Skeletal muscle satellite cell (primary cell): ENCODE measurements around the gene EFNA5.

Experiments
- H3K27me3 ChIP-seq: 2 replicates; pipeline ENCODE4 v1.7.0; 2013; ENCODE audit warnings: low read length; ENCODE audit not compliant: control insufficient read depth, insufficient read depth
- H3K36me3 ChIP-seq: 2 replicates; pipeline ENCODE4 v1.7.0; 2013; ENCODE audit warnings: mild to moderate bottlenecking, control low read depth, low read length; ENCODE audit not compliant: insufficient read depth
- H3K4me1 ChIP-seq: 2 replicates; pipeline ENCODE4 v1.7.0; 2013; ENCODE audit warnings: low read length; ENCODE audit not compliant: control insufficient read depth, insufficient read depth
- H3K4me2 ChIP-seq: 2 replicates; pipeline ENCODE4 v1.7.0; 2013; ENCODE audit warnings: mild to moderate bottlenecking, low read length
- H3K4me3 ChIP-seq: 2 replicates; pipeline ENCODE4 v1.7.0; 2013; ENCODE audit warnings: low read length
- H3K9ac ChIP-seq: 2 replicates; pipeline ENCODE4 v1.7.0; 2013; ENCODE audit warnings: mild to moderate bottlenecking, low read depth, low read length, moderate library complexity
- H3K9me3 ChIP-seq: replicated peaks from 2 replicates; pipeline ENCODE4 v1.7.0; 2013; ENCODE audit warnings: mild to moderate bottlenecking, control low read depth, low read length

The EFNA5 gene

GRCh38 chr5:107548477-107548876 lies 122.3 kb downstream of the EFNA5 start:
- Histone ChIP-seq H3K4me2 (no peak overlapping the region), H3K4me1 (peaks cover 22% of the 10 kb centered on the region), H3K9ac (no peak overlapping the region), H3K4me3 (no peak overlapping the region), H3K27me3 (no peaks in the 10 kb centered on the region), H3K36me3 (no peaks in the 10 kb centered on the region), H3K9me3 (no peaks in the 10 kb centered on the region)

GRCh38 chr5:107546719-107547118 lies 124.0 kb downstream of the EFNA5 start:
- Histone ChIP-seq H3K4me3 (no peak overlapping the region), H3K9ac (no peak overlapping the region), H3K36me3 (no peaks in the 10 kb centered on the region), H3K4me1 (peaks cover 22% of the 10 kb centered on the region), H3K4me2 (no peak overlapping the region), H3K9me3 (no peaks in the 10 kb centered on the region), H3K27me3 (no peaks in the 10 kb centered on the region)

DNA sequence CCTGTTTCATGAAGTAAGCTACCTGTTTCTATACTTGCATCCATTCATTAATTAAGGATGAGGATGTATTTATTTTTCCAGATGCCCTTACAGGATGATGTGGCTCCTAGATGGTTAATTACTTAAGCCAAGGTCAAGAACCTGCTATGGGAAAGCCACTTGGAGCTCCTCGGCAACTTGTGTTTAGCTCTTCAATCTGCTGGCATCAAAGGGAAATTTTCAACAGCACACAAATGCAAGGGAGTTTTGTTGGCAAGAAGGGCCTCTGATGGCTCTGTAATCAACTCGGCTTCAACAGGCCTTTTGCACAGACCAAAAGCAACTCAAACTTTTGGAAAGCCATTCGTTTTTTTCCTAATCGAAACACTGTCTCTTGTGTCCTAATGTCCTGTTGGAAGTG lies 125.3 kb downstream of the EFNA5 start:
- H3K27me3 ChIP-seq: no peaks in the 10 kb centered on the region
- H3K4me2 ChIP-seq: no peak overlapping the region
- no peaks in the 10 kb centered on the region for H3K9me3 ChIP-seq
- no peak overlapping the region for H3K9ac ChIP-seq
- no peak overlapping the region for H3K4me3 ChIP-seq
- no peaks in the 10 kb centered on the region for H3K36me3 ChIP-seq
- peaks cover 26% of the 10 kb centered on the region for H3K4me1 ChIP-seq

DNA sequence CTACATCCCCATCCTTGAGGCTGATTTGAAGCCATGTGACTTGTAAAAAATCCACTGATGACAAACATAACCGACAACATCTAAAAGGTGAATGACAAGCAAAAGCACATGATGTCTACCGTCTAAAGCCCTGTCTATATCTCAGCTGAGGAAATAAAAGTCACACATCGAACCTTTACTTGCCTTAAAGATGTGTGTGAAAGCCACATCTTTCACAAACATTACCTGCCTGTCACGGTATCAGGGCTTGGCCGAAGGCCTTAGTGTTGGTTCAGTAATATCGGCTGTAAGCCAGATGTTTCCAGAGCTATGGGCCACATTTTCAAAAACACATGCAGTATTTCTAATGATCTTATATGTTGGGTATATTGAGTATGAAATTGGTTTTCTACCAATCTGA lies 125.8 kb downstream of the EFNA5 start:
- Histone ChIP-seq H3K9me3 (no peaks in the 10 kb centered on the region), H3K9ac (no peak overlapping the region), H3K27me3 (no peaks in the 10 kb centered on the region), H3K4me3 (no peak overlapping the region), H3K4me1 (peaks cover 26% of the 10 kb centered on the region), H3K4me2 (no peak overlapping the region), H3K36me3 (no peaks in the 10 kb centered on the region)

GRCh38 chr5:107544476-107544875 lies 126.3 kb downstream of the EFNA5 start:
- H3K9ac ChIP-seq: no peak overlapping the region
- H3K9me3 ChIP-seq: no peaks in the 10 kb centered on the region
- H3K27me3 ChIP-seq: no peaks in the 10 kb centered on the region
- H3K4me1 ChIP-seq: peaks cover 26% of the 10 kb centered on the region
- no peak overlapping the region for H3K4me2 ChIP-seq
- no peak overlapping the region for H3K4me3 ChIP-seq
- H3K36me3 ChIP-seq: no peaks in the 10 kb centered on the region

DNA sequence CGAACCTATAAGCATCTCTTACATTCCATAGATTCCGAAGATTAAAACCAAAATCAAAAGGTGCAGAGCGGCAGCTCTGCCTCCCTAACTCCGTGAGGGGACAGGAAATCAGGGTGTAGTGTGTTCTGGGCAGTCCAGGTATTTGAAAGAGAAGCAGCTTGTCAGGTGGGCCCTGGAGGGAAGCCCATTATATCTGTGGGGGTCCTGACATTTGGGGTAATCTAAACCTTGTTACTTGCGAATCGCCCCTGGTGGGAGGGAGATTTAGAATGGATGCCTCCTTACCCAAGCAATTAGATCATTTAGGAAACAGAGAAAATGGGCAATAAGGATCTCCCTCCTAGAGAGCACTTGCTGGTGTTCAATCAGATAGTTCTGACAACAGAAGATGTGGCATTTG lies 126.9 kb downstream of the EFNA5 start:
- Histone ChIP-seq H3K9ac (no peak overlapping the region), H3K4me2 (no peak overlapping the region), H3K36me3 (no peaks in the 10 kb centered on the region), H3K27me3 (no peaks in the 10 kb centered on the region), H3K4me3 (no peak overlapping the region), H3K4me1 (peaks cover 26% of the 10 kb centered on the region), H3K9me3 (no peaks in the 10 kb centered on the region)

DNA sequence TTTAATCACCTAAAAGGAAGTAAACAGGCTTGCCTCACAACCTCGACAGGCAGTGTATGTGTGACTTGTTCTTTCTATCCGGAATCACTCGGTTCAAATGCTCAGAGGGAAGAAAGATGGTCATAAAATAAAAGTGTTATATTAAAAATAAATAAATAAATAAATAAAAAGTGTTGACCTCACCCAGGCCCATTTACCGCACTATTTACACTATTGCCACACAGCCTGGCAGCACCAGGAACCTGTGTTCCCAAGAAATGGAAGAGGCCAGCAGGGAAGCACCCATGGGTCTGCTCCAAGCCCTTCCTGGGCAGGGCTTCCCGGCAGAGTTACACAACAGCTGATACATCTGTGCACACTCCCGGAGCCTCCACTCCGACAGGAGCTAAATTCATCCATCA lies 127.9 kb downstream of the EFNA5 start:
- H3K36me3 ChIP-seq: no peaks in the 10 kb centered on the region
- peaks cover 32% of the 10 kb centered on the region for H3K4me1 ChIP-seq
- H3K9me3 ChIP-seq: no peaks in the 10 kb centered on the region
- H3K9ac ChIP-seq: peak overlapping the region; percentile 47
- no peaks in the 10 kb centered on the region for H3K27me3 ChIP-seq
- peak overlapping the region; percentile 38 for H3K4me3 ChIP-seq
- H3K4me2 ChIP-seq: peak overlapping the region; percentile 75

DNA sequence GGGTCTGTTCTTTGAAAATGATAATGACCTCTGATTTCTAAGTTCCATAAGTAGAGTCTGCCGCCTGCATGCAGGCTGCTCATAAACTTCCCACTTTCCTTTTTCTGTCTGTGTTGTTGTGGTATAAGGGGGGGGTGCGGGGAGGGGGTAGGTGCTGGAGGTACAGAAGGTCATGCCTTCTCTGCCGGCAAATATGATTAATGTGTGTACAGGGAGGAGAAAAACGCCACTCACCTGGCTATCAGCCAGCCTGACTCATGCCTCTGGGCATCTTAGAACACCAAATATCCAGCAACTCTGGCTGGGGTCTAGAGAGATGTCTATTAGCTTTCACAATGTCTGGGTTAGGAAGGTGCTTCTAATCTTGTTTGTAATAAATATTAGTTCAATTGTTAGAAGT lies 128.3 kb downstream of the EFNA5 start:
- H3K9ac ChIP-seq: peak overlapping the region; percentile 68
- peak overlapping the region; percentile 75 for H3K4me2 ChIP-seq
- H3K36me3 ChIP-seq: no peaks in the 10 kb centered on the region
- H3K9me3 ChIP-seq: no peaks in the 10 kb centered on the region
- H3K4me1 ChIP-seq: peaks cover 32% of the 10 kb centered on the region
- H3K27me3 ChIP-seq: no peaks in the 10 kb centered on the region
- peak overlapping the region; percentile 47 for H3K4me3 ChIP-seq

- Histone ChIP-seq H3K9ac (no peak overlapping the region), H3K4me1 (peaks cover 32% of the 10 kb centered on the region), H3K36me3 (no peaks in the 10 kb centered on the region), H3K9me3 (no peaks in the 10 kb centered on the region), H3K27me3 (no peaks in the 10 kb centered on the region), H3K4me2 (no peak overlapping the region), H3K4me3 (no peak overlapping the region)
These were observed 129.3 kb downstream of the EFNA5 start for GRCh38 chr5:107541400-107541799.

GRCh38 chr5:107539726-107540330 lies 130.9 kb downstream of the EFNA5 start:
- H3K9ac ChIP-seq: no peak overlapping the region
- no peaks in the 10 kb centered on the region for H3K36me3 ChIP-seq
- H3K4me1 ChIP-seq: peaks cover 32% of the 10 kb centered on the region
- no peaks in the 10 kb centered on the region for H3K9me3 ChIP-seq
- no peaks in the 10 kb centered on the region for H3K27me3 ChIP-seq
- no peak overlapping the region for H3K4me2 ChIP-seq
- H3K4me3 ChIP-seq: no peak overlapping the region

- no peaks in the 10 kb centered on the region for H3K9me3 ChIP-seq
- H3K4me2 ChIP-seq: no peak overlapping the region
- peaks cover 30% of the 10 kb centered on the region for H3K4me1 ChIP-seq
- H3K9ac ChIP-seq: no peak overlapping the region
- no peak overlapping the region for H3K4me3 ChIP-seq
- no peaks in the 10 kb centered on the region for H3K27me3 ChIP-seq
- H3K36me3 ChIP-seq: no peaks in the 10 kb centered on the region
These were observed 131.8 kb downstream of the EFNA5 start for GRCh38 chr5:107538805-107539445.

DNA sequence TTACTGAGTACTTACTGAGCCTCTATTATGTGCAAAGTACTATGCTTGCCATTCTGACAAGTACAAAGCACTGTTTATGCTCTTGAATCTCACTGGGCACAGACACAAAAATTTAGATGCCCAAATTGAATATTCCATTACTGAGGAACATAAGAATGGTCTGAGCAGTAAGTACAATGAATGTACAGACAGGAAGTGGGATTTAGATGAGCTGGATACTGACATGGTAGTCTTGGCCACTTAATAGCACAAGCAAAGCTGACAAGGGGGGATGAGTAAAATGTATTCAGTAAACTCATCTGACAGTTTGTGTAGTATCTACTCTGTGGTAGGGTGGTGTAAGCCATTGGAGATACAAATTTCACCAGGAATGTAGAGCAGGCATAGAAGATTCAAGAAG lies 132.4 kb downstream of the EFNA5 start:
- no peaks in the 10 kb centered on the region for H3K9me3 ChIP-seq
- no peak overlapping the region for H3K9ac ChIP-seq
- no peak overlapping the region for H3K4me3 ChIP-seq
- no peaks in the 10 kb centered on the region for H3K36me3 ChIP-seq
- no peaks in the 10 kb centered on the region for H3K27me3 ChIP-seq
- H3K4me2 ChIP-seq: no peak overlapping the region
- peaks cover 24% of the 10 kb centered on the region for H3K4me1 ChIP-seq
